ENCODE results near the gene CFAP299. TPM values are rescaled to one million over a fixed set of nuclear protein-coding genes. Genes with fewer than 3 reads are reported as not detected.

Gene CFAP299
- total RNA-seq, 1 donor: 2.5 TPM

DNA sequence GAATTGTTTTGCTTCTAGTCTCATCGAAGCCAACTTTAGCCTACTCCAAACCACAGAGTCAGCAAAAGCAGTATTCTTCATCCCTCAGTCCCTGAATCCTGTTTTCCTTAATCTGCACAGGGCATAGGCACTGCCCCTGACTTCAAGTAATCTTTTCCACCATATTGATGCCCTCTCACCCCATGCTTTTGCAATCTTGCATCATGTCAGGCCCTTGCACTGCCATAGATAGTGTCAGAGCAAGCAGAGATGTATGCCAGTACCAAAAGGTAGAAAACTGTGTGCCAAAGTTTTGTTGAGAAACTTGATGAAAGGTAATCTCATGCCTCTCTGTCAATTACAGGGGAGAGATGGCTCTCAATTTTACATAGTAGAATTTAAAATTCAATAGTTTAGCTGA, 131.1 kb downstream of the CFAP299 start:
- Histone ChIP-seq H3K4me1 (ENCODE audit: insufficient read depth, low read length) (peaks cover 8% of the 10 kb centered on the region), H3K4me3 (ENCODE audit: insufficient read depth, low read length) (no peak overlapping the region), H3K27me3 (ENCODE audit: insufficient read depth, low read length) (no peaks in the 10 kb centered on the region), H4K20me1 (ENCODE audit: insufficient read depth, low read length) (no peaks in the 10 kb centered on the region), H3K79me2 (ENCODE audit: insufficient read depth, low read length) (no peaks in the 10 kb centered on the region), H3K27ac (ENCODE audit: low read depth, low read length) (no peak overlapping the region), H2AFZ (ENCODE audit: low read length) (no peak overlapping the region), H3K4me2 (ENCODE audit: insufficient read depth, low read length) (no peak overlapping the region), H3K9me3 (ENCODE audit: low read depth, low read length) (no peaks in the 10 kb centered on the region), H3K36me3 (ENCODE audit: insufficient read depth, low read length) (no peaks in the 10 kb centered on the region)
- TF ChIP-seq, protein P1, sequence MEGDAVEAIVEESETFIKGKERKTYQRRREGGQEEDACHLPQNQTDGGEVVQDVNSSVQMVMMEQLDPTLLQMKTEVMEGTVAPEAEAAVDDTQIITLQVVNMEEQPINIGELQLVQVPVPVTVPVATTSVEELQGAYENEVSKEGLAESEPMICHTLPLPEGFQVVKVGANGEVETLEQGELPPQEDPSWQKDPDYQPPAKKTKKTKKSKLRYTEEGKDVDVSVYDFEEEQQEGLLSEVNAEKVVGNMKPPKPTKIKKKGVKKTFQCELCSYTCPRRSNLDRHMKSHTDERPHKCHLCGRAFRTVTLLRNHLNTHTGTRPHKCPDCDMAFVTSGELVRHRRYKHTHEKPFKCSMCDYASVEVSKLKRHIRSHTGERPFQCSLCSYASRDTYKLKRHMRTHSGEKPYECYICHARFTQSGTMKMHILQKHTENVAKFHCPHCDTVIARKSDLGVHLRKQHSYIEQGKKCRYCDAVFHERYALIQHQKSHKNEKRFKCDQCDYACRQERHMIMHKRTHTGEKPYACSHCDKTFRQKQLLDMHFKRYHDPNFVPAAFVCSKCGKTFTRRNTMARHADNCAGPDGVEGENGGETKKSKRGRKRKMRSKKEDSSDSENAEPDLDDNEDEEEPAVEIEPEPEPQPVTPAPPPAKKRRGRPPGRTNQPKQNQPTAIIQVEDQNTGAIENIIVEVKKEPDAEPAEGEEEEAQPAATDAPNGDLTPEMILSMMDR (IDR thresholded peaks at IDR 0.05; ENCODE audit: extremely low read depth, low read depth, low read length): no peak
- no peak for DNase-seq (ENCODE audit: insufficient read length, low spot score, missing footprints)

DNA sequence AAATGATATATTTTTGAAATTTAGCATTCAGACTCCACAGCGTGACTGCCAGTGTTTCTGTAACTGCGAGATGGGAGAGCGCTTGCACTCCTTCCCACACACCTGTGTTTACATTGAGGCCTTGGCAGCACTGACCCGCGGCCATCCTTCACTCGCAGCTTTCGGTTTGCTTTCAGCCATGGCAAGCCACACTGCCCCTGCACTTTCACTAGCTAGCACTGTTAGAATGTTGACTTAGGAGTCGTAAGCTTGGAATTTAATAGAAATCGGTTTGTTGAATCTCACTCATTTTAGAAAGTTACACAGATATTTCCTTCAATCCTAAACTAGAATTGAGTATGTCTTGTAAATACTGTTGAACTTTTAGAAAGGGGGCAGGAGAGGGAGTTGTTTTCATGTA, 136.2 kb downstream of the CFAP299 start:
- Histone ChIP-seq H3K27ac (ENCODE audit: low read depth, low read length) (no peak overlapping the region), H3K36me3 (ENCODE audit: insufficient read depth, low read length) (no peaks in the 10 kb centered on the region), H3K4me1 (ENCODE audit: insufficient read depth, low read length) (peaks cover 4% of the 10 kb centered on the region), H2AFZ (ENCODE audit: low read length) (peak overlapping the region; percentile 75), H4K20me1 (ENCODE audit: insufficient read depth, low read length) (no peaks in the 10 kb centered on the region), H3K27me3 (ENCODE audit: insufficient read depth, low read length) (no peaks in the 10 kb centered on the region), H3K4me2 (ENCODE audit: insufficient read depth, low read length) (peak overlapping the region; percentile 87), H3K79me2 (ENCODE audit: insufficient read depth, low read length) (no peaks in the 10 kb centered on the region), H3K4me3 (ENCODE audit: insufficient read depth, low read length) (peak overlapping the region; percentile 70), H3K9me3 (ENCODE audit: low read depth, low read length) (no peaks in the 10 kb centered on the region)
- no peak for DNase-seq (ENCODE audit: insufficient read length, low spot score, missing footprints)
- TF ChIP-seq, protein P1 (IDR thresholded peaks at IDR 0.05; ENCODE audit: extremely low read depth, low read depth, low read length): no peak

- Histone ChIP-seq H3K4me1 (ENCODE audit: insufficient read depth, low read length) (peaks cover 4% of the 10 kb centered on the region), H3K4me2 (ENCODE audit: insufficient read depth, low read length) (no peak overlapping the region), H3K36me3 (ENCODE audit: insufficient read depth, low read length) (no peaks in the 10 kb centered on the region), H2AFZ (ENCODE audit: low read length) (no peak overlapping the region), H3K4me3 (ENCODE audit: insufficient read depth, low read length) (no peak overlapping the region), H4K20me1 (ENCODE audit: insufficient read depth, low read length) (no peaks in the 10 kb centered on the region), H3K27me3 (ENCODE audit: insufficient read depth, low read length) (no peaks in the 10 kb centered on the region), H3K27ac (ENCODE audit: low read depth, low read length) (no peak overlapping the region), H3K9me3 (ENCODE audit: low read depth, low read length) (no peaks in the 10 kb centered on the region), H3K79me2 (ENCODE audit: insufficient read depth, low read length) (no peaks in the 10 kb centered on the region)
- TF ChIP-seq, protein P1 (IDR thresholded peaks at IDR 0.05; ENCODE audit: extremely low read depth, low read depth, low read length): no peak
- no peak for DNase-seq (ENCODE audit: insufficient read length, low spot score, missing footprints)
Observed at GRCh38 chr4:80475236-80475635, 139.7 kb downstream of the CFAP299 start.

DNA sequence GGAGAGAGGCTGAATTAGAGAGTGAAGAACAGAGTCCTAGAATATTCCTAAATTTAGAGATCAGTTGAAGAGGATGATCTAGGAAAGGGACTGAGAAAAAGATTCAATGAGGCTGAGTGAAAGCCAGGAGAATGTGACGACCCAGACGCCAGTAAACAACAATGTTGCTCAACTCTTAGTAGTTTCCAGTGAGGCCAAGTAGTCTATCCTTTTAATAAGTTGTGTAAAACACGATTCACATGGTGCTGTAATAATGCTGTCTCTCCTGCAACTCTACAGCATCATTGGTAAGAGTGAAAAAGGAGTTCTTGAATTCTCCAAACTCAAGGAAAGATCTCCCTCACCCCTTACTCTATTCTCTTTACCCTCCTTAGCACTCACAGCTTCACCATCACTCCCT, 140.3 kb downstream of the CFAP299 start:
- Histone ChIP-seq H3K36me3 (ENCODE audit: insufficient read depth, low read length) (no peaks in the 10 kb centered on the region), H3K4me2 (ENCODE audit: insufficient read depth, low read length) (no peak overlapping the region), H4K20me1 (ENCODE audit: insufficient read depth, low read length) (no peaks in the 10 kb centered on the region), H3K4me1 (ENCODE audit: insufficient read depth, low read length) (peaks cover 4% of the 10 kb centered on the region), H3K9me3 (ENCODE audit: low read depth, low read length) (no peaks in the 10 kb centered on the region), H3K27ac (ENCODE audit: low read depth, low read length) (no peak overlapping the region), H3K27me3 (ENCODE audit: insufficient read depth, low read length) (no peaks in the 10 kb centered on the region), H3K4me3 (ENCODE audit: insufficient read depth, low read length) (no peak overlapping the region), H2AFZ (ENCODE audit: low read length) (no peak overlapping the region), H3K79me2 (ENCODE audit: insufficient read depth, low read length) (no peaks in the 10 kb centered on the region)
- TF ChIP-seq, protein P1 (IDR thresholded peaks at IDR 0.05; ENCODE audit: extremely low read depth, low read depth, low read length): no peak
- DNase-seq (ENCODE audit: insufficient read length, low spot score, missing footprints): no peak
